Breast epithelium (tissue), 4 donors: Measurements from ENCODE around the gene HIPK4. TPM values are rescaled to one million over a fixed set of nuclear protein-coding genes. Genes with fewer than 3 reads are reported as not detected.

Experiments used
- DNase-seq, 2 donors: peaks; one replicate each; pipeline ENCODE4 v3.0.0-alpha.2; 2019; ENCODE audit warnings: low spot score in 2 of 2
- H3K27ac ChIP-seq, 2 donors: fragments of 200-600 bp; sonication (generic) in 1 of 2; one replicate each; pipeline ENCODE4 v1.5.1; 2016 to 2019; ENCODE audit warnings: mild to moderate bottlenecking in 1 of 2
- H3K27me3 ChIP-seq, 2 donors: fragments of 200-600 bp; sonication (generic) in 1 of 2; one replicate each; pipeline versions ENCODE4 v1.5.1 to v1.6.0; 2017 to 2019; ENCODE audit warnings: control low read depth in 1 of 2, mild to moderate bottlenecking in 1 of 2
- H3K36me3 ChIP-seq: fragments of 200-600 bp; one replicate; pipeline ENCODE4 v1.5.1; 2019
- H3K4me1 ChIP-seq, 2 donors: fragments of 200-600 bp; sonication (generic); one replicate each; pipeline ENCODE4 v1.5.1; 2016 to 2019; ENCODE audit warnings: control low read depth in 1 of 2
- H3K4me3 ChIP-seq, 3 donors: fragments of 200-600 bp; sonication (generic); 1 replicate in 2 of 3; 2 replicates in 1 of 3; pipeline ENCODE4 v1.5.1; 2016 to 2019; ENCODE audit warnings: mild to moderate bottlenecking in 3 of 3, moderate library complexity in 2 of 3
- H3K9me3 ChIP-seq, 2 donors: fragments of 200-600 bp; sonication (generic) in 1 of 2; one replicate each; pipeline ENCODE4 v1.5.1; 2016 to 2019; ENCODE audit warnings: control low read depth in 1 of 2
- CTCF ChIP-seq, 3 donors: fragments of 450-650 bp; IDR thresholded peaks; one replicate each; pipeline ENCODE4 v1.5.1; 2016 to 2017; ENCODE audit warnings: antibody characterized with exemption in 3 of 3, mild to moderate bottlenecking in 3 of 3, moderate library complexity in 3 of 3
- POLR2A ChIP-seq: fragments of 450-650 bp; IDR thresholded peaks from one replicate; pipeline ENCODE4 v1.6.1; 2016; ENCODE audit warnings: antibody characterized with exemption, mild to moderate bottlenecking, moderate library complexity
- POLR2AphosphoS5 ChIP-seq, 3 donors: sonication (generic); formaldehyde crosslinking; IDR thresholded peaks; one replicate each; pipeline ENCODE4 v1.6.1; 2017; ENCODE audit warnings: antibody characterized with exemption in 3 of 3
- intact Hi-C: fragments of 100-400 bp; cut with DNase I; formaldehyde crosslinking; loops from one replicate; pipeline ENCODE4 v1.15.1; 2023; ENCODE audit warnings: low total_unique reads
- total RNA-seq, 3 donors: library from RNA; depleted of rRNA; stranded (reverse); fragments of >200 nt; gene quantifications; one replicate each; pipeline ENCODE4 v1.1.0, GENCODE V29; 2016

Gene HIPK4
- total RNA-seq, 3 donors from 2014 or later, result 0.16 to 0.33 TPM; not detected in 1

GRCh38 chr19:40398417-40399131 is 8.6 kb upstream of the HIPK4 start:
- peak overlapping the region in 1 of 2 donors; percentile 25 for H3K27ac ChIP-seq
- TF ChIP-seq CTCF (IDR thresholded peaks at IDR 0.05) (no peak), POLR2AphosphoS5 (IDR thresholded peaks at IDR 0.05) (no peak), POLR2A (no peak)
- intact Hi-C loops, result no loop called here
- H3K4me1 ChIP-seq, result no peaks in the 10 kb centered on the region
- H3K9me3 ChIP-seq, result no peaks in the 10 kb centered on the region
- H3K27me3 ChIP-seq, result no peaks in the 10 kb centered on the region
- H3K4me3 ChIP-seq, result peak overlapping the region in 2 of 3 donors; percentile 33 to 40
- DNase-seq, result peak; percentile 76 to 82
- H3K36me3 ChIP-seq, result no peaks in the 10 kb centered on the region

- peaks cover 0 to 9% of the 10 kb centered on the region in 2 donors for H3K4me1 ChIP-seq
- no peaks in the 10 kb centered on the region for H3K27me3 ChIP-seq
- DNase-seq, result no peak
- intact Hi-C loops, result no loop called here
- no peak overlapping the region for H3K4me3 ChIP-seq
- H3K36me3 ChIP-seq, result no peaks in the 10 kb centered on the region
- no peak for TF ChIP-seq POLR2A
- no peak for TF ChIP-seq CTCF (IDR thresholded peaks at IDR 0.05)
- no peak for TF ChIP-seq POLR2AphosphoS5 (IDR thresholded peaks at IDR 0.05)
- H3K27ac ChIP-seq, result no peak overlapping the region
- no peaks in the 10 kb centered on the region for H3K9me3 ChIP-seq
Observed at GRCh38 chr19:40397568-40397906, 7.6 kb upstream of the HIPK4 start.

DNA sequence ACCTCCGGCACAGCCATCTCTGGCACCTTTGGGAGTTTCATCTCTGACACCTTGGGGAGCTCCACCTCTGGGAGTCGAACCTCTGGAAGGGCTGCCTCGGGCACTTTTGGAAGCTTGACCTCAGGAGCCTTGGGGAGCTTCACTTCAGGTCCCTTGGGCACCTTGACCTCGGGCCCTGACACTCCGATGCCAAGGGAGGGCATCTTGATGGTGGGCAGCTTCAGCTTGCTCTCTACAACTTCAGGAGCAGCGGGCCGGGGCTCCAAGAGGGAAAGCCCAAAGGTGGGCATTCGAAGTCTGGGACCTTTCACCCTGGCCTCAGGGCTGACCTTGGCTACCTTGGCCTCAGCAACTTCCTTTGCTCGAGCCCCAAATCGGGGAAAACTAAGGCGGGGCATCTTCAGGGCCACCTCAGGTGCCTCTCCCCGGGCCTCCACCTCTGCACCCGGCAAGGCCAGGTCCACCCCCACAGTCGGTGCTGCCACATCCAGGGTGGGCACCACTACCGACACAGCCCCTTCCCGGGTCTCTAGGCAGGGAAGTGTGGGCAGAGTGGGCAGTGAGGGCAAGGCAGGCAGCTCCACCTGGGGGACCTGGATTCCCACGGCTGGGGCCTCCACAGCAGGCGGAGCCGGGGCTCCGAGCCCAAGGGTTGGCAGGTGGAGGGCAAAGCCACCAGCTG is 7.0 kb upstream of the HIPK4 start:
- H3K27me3 ChIP-seq, result no peaks in the 10 kb centered on the region

DNA sequence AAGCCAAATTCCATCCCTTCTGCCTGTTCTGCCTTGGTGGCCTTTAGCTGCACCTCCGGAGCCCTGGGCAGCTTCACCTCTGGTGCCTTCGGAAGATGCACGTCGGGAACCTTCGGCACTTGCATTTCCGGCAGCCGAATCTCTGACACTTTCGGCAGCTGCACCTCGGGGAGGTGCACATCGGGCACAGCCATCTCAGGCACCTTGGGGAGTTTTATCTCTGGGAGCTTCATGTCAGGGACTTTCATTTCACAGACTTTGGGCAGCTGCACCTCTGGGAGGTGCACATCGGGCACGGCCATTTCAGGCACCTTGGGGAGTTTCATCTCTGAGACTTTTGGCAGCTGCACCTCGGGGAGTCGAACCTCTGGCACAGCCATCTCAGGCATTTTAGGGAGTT is 6.0 kb upstream of the HIPK4 start:
- intact Hi-C loops, result no loop called here
- Histone ChIP-seq H3K27me3 (no peaks in the 10 kb centered on the region), H3K27ac (no peak overlapping the region), H3K36me3 (no peaks in the 10 kb centered on the region), H3K4me1 (peaks cover 0 to 10% of the 10 kb centered on the region in 2 donors), H3K9me3 (no peaks in the 10 kb centered on the region), H3K4me3 (no peak overlapping the region)
- no peak for TF ChIP-seq POLR2AphosphoS5 (IDR thresholded peaks at IDR 0.05)
- no peak for TF ChIP-seq POLR2A
- TF ChIP-seq CTCF (IDR thresholded peaks at IDR 0.05), result no peak
- no peak for DNase-seq

More for the DNA sequence above, 7.0 kb upstream of the HIPK4 start:
- intact Hi-C loops, result no loop called here
- Histone ChIP-seq H3K9me3 (no peaks in the 10 kb centered on the region), H3K27ac (no peak overlapping the region), H3K36me3 (no peaks in the 10 kb centered on the region), H3K4me1 (peaks cover 0 to 10% of the 10 kb centered on the region in 2 donors), H3K4me3 (no peak overlapping the region)
- no peak for TF ChIP-seq POLR2A
- TF ChIP-seq POLR2AphosphoS5 (IDR thresholded peaks at IDR 0.05), result no peak
- no peak for TF ChIP-seq CTCF (IDR thresholded peaks at IDR 0.05)
- DNase-seq, result no peak

GRCh38 chr19:40394816-40395210 is 4.8 kb upstream of the HIPK4 start:
- no peak for DNase-seq
- peaks cover 0 to 10% of the 10 kb centered on the region in 2 donors for H3K4me1 ChIP-seq
- H3K36me3 ChIP-seq, result no peaks in the 10 kb centered on the region
- no peak overlapping the region for H3K4me3 ChIP-seq
- intact Hi-C loops, result no loop called here
- H3K9me3 ChIP-seq, result no peaks in the 10 kb centered on the region
- no peaks in the 10 kb centered on the region for H3K27me3 ChIP-seq
- no peak for TF ChIP-seq CTCF (IDR thresholded peaks at IDR 0.05)
- no peak for TF ChIP-seq POLR2A
- TF ChIP-seq POLR2AphosphoS5 (IDR thresholded peaks at IDR 0.05), result no peak
- no peak overlapping the region for H3K27ac ChIP-seq
